Stimulated activated CD8-positive, alpha-beta memory T cell treated with anti-CD3 and anti-CD28 coated beads, Interleukin-15, amount 100 ng/mL, for 48 hours (primary cell): Measurements from ENCODE around the gene OR6S1.
"Not testable (repeated sequence)": the region's sequence is repeated elsewhere in the genome, so short reads cannot be mapped to it uniquely, and the experiment has no call there.

Experiments
- DNase-seq, 2 donors: peaks; one replicate each; pipeline ENCODE4 v3.0.0-alpha.2; 2020; ENCODE audit warnings: low read depth in 2 of 2

Gene OR6S1

GRCh38 chr14:20631880-20632389, 9.6 kb downstream of the OR6S1 start:
- no peak for DNase-seq

GRCh38 chr14:20631023-20631879, 10.2 kb downstream of the OR6S1 start:
- no peak for DNase-seq

- DNase-seq = no peak
These were observed 11.0 kb downstream of the OR6S1 start for GRCh38 chr14:20630340-20631022.

- DNase-seq = no peak
These were observed 13.2 kb downstream of the OR6S1 start for GRCh38 chr14:20628063-20628854.

GRCh38 chr14:20627346-20628027, 14.0 kb downstream of the OR6S1 start:
- DNase-seq = no peak

- DNase-seq = no peak
These were observed 15.2 kb downstream of the OR6S1 start for GRCh38 chr14:20626274-20626673.

GRCh38 chr14:20624495-20625070, 16.9 kb downstream of the OR6S1 start:
- no peak for DNase-seq

- DNase-seq = no peak
These were observed 17.7 kb downstream of the OR6S1 start for GRCh38 chr14:20623798-20624197.

GRCh38 chr14:20622816-20623291, 18.6 kb downstream of the OR6S1 start:
- DNase-seq = no peak

- no peak for DNase-seq
These were observed 20.6 kb downstream of the OR6S1 start for GRCh38 chr14:20620798-20621478.

GRCh38 chr14:20619688-20620087, 21.8 kb downstream of the OR6S1 start:
- not testable (repeated sequence) for DNase-seq

- no peak for DNase-seq
These were observed 23.2 kb downstream of the OR6S1 start for GRCh38 chr14:20618271-20618749.

- DNase-seq = no peak
These were observed 24.1 kb downstream of the OR6S1 start for GRCh38 chr14:20617138-20618003.

- no peak for DNase-seq
These were observed 25.5 kb downstream of the OR6S1 start for GRCh38 chr14:20615996-20616395.

- DNase-seq = no peak
These were observed 27.3 kb downstream of the OR6S1 start for GRCh38 chr14:20614038-20614840.

GRCh38 chr14:20613094-20614037, 28.1 kb downstream of the OR6S1 start:
- peak; percentile 84 for DNase-seq

- no peak for DNase-seq
These were observed 29.1 kb downstream of the OR6S1 start for GRCh38 chr14:20612403-20612802.
